GM21367 (cell line): ENCODE measurements around the gene EML1.

Experiments used
- ATAC-seq: cut with Tn5 transposase; IDR thresholded peaks from one replicate; pipeline ENCODE4 v1.9.1; 2021; ENCODE audit not compliant: unreplicated experiment

The EML1 gene

GRCh38 chr14:99822800-99823455 lies 29.7 kb downstream of the EML1 start:
- ATAC-seq: no peak

GRCh38 chr14:99824776-99825175 lies 31.6 kb downstream of the EML1 start:
- no peak for ATAC-seq

GRCh38 chr14:99829450-99829849 lies 36.2 kb downstream of the EML1 start:
- ATAC-seq: no peak

GRCh38 chr14:99831303-99831702 lies 38.1 kb downstream of the EML1 start:
- no peak for ATAC-seq

- no peak for ATAC-seq
Observed at GRCh38 chr14:99831903-99832685, 38.9 kb downstream of the EML1 start.

- no peak for ATAC-seq
Observed at GRCh38 chr14:99837822-99838221, 44.6 kb downstream of the EML1 start.

GRCh38 chr14:99838639-99839134 lies 45.5 kb downstream of the EML1 start:
- no peak for ATAC-seq

- ATAC-seq: no peak
Observed at GRCh38 chr14:99839696-99840095, 46.5 kb downstream of the EML1 start.

- ATAC-seq: no peak
Observed at GRCh38 chr14:99840265-99840664, 47.1 kb downstream of the EML1 start.

GRCh38 chr14:99840774-99841305 lies 47.6 kb downstream of the EML1 start:
- ATAC-seq: no peak

GRCh38 chr14:99841436-99842071 lies 48.3 kb downstream of the EML1 start:
- ATAC-seq: no peak

- ATAC-seq: no peak
Observed at GRCh38 chr14:99842141-99842540, 48.9 kb downstream of the EML1 start.

- ATAC-seq: no peak
Observed at GRCh38 chr14:99846808-99847207, 53.6 kb downstream of the EML1 start.

- no peak for ATAC-seq
Observed at GRCh38 chr14:99850709-99851108, 57.5 kb downstream of the EML1 start.

GRCh38 chr14:99852578-99852977 lies 59.4 kb downstream of the EML1 start:
- ATAC-seq: no peak

- no peak for ATAC-seq
Observed at GRCh38 chr14:99853206-99853605, 60.0 kb downstream of the EML1 start.

- ATAC-seq: no peak
Observed at GRCh38 chr14:99854831-99855230, 61.6 kb downstream of the EML1 start.

- no peak for ATAC-seq
Observed at GRCh38 chr14:99855271-99855670, 62.1 kb downstream of the EML1 start.

GRCh38 chr14:99857551-99857950 lies 64.3 kb downstream of the EML1 start:
- ATAC-seq: no peak

- no peak for ATAC-seq
Observed at GRCh38 chr14:99860219-99860618, 67.0 kb downstream of the EML1 start.

- no peak for ATAC-seq
Observed at GRCh38 chr14:99862136-99862535, 68.9 kb downstream of the EML1 start.

- ATAC-seq: no peak
Observed at GRCh38 chr14:99863059-99863458, 69.8 kb downstream of the EML1 start.
